T-helper 2 cell treated with Interferon-gamma antibody and Interleukin-4, amounts not matched to agents 100 ng/mL and 5 ng/mL, for 36 hours (primary cell): ENCODE data around the gene COL23A1. TPM values are rescaled to one million over a fixed set of nuclear protein-coding genes. Genes with fewer than 3 reads are reported as not detected.

ENCODE experiments used
- intact Hi-C: fragments of 100-400 bp; cut with micrococcal nuclease; formaldehyde crosslinking; loops from one replicate; pipeline ENCODE4 v1.15.1; 2023
- total RNA-seq: library from RNA; stranded (reverse); gene quantifications from 2 replicates; pipeline ENCODE4 v1.2.3, GENCODE V29; 2022

COL23A1 gene
- total RNA-seq, 1 donor from 2014 or later, result 0.09 TPM

GRCh38 chr5:178463321-178464155 is 126.7 kb downstream of the COL23A1 start:
- intact Hi-C loops, result no loop called here

GRCh38 chr5:178462816-178463215 is 127.4 kb downstream of the COL23A1 start:
- intact Hi-C loops, result no loop called here

- intact Hi-C loops, result no loop called here
Observed at GRCh38 chr5:178462076-178462475, 128.1 kb downstream of the COL23A1 start.

GRCh38 chr5:178461004-178461730 is 129.0 kb downstream of the COL23A1 start:
- intact Hi-C loops, result no loop called here

GRCh38 chr5:178460598-178460997 is 129.6 kb downstream of the COL23A1 start:
- intact Hi-C loops, result no loop called here

DNA sequence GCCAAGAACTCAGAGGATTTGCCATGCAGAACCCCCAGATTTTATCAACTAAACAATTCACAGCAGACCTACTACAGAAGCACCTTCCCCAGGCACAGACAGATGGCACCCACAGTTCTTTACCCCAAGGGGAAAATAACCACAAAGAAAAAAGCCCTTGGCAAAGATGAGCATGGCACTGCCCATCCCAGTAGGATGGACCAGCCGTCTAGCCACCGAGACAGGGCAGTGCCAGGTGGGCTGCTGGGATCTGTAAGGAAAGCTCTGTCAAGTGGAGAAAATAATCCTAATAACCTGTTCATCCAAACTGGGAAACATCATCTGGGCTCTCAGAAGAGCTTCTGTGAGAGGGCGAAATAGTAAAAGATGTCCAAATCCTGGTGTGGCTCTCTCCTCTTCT is 130.0 kb downstream of the COL23A1 start:
- intact Hi-C loops, result no loop called here

DNA sequence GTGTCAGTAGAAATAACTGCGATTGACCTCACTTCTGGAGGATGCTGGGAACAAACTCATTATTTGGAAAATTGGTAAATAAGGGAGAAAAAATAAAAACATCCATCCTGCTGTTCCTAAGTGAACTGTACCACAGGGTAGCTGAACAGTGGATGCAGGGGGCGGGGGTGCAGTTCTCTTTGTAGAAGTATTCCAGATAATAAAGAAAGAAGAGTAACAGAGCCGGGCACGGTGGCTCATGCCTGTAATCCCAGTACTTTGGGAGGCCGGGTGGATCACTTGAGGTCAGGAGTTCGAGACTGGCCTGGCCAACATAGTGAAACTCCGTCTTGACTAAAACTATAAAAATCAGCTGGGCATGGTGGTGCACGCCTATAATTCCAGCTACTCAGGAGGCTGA is 132.1 kb downstream of the COL23A1 start:
- intact Hi-C loops, result no loop called here

DNA sequence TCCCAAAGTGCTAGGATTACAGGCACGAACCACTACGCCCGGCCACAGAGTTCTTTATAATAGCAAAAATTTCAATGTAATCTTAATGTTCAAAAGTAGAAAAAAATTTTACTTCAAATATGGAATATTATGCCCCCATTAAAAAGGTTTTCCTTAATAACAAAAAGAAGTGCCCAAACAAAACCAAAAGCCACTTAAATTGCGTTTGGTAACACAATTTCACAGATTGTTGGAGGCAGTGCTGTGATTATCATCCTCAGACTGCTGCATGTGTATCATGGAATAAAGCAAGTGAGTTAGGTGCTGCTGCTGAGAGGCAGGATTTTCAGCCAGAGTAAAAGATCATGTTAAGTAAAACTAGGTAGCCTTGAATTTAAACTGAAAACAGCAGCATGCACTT is 132.7 kb downstream of the COL23A1 start:
- intact Hi-C loops, result no loop called here

DNA sequence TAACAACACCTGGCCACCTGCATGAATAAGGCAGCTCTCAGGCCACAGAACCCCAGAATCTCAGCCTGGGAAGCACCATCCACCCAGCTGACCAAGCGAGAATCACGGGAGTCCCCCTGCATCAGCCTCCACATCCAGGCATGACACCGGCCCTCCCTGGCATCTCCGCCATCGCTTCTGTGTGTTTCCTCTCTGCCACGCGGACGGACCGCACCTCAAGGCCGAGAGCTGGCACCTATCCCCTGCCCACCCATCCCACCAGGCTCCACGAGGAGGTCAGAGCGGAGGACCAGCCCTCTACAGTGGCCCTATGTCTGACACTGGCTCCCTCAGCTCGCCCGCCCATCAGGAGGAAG is 134.7 kb downstream of the COL23A1 start:
- intact Hi-C loops, result no loop called here

- intact Hi-C loops, result no loop called here
Observed at GRCh38 chr5:178454821-178455479, 135.2 kb downstream of the COL23A1 start.

GRCh38 chr5:178454303-178454702 is 135.9 kb downstream of the COL23A1 start:
- intact Hi-C loops, result no loop called here

GRCh38 chr5:178453224-178453623 is 137.0 kb downstream of the COL23A1 start:
- intact Hi-C loops, result no loop called here

- intact Hi-C loops, result no loop called here
Observed at GRCh38 chr5:178450121-178451028, 139.8 kb downstream of the COL23A1 start.

DNA sequence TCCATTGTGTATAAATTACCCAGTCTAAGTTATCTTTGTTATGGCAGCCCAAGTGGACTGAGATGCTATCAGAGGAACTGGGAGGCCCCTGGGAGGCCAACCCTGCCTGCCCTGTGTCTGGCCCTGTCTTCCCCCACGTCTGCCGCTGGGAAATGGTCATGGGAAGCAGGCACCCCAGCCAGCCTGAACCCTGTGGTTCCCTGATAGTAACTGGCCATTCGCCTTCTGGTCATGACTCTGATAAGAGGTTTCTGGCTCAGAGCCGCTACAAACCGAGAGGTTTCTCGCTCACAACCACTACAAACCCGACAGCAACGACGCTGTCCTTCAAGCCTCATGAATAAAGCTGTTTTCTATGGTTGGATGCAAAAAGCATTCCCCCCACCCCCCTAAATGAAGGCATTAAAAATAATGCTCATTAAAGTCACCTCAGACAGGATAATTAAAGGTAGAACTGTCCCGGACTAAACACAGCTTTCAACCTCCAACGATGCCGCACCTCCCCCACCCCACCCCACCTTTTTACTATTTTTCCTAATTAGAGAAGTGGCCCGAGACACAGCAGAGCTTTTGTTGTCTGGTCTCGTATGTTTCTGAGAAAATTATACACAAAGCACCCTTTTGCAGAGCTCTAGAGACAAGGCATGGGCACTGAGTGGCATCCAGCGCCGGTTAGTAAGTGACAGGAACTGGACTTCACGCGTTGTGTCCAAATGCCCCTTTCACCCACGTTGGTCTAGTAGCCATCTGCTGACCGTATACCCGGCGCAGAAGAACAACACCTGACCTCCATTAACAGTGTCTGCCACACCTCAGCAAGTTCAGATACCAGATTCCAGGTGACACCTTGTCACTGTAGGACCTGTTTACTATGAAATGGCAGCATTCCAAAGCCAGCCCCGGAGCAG is 140.8 kb downstream of the COL23A1 start:
- intact Hi-C loops, result no loop called here

GRCh38 chr5:178445534-178445933 is 144.7 kb downstream of the COL23A1 start:
- intact Hi-C loops, result no loop called here

GRCh38 chr5:178442405-178443257 is 147.6 kb downstream of the COL23A1 start:
- intact Hi-C loops, result no loop called here

DNA sequence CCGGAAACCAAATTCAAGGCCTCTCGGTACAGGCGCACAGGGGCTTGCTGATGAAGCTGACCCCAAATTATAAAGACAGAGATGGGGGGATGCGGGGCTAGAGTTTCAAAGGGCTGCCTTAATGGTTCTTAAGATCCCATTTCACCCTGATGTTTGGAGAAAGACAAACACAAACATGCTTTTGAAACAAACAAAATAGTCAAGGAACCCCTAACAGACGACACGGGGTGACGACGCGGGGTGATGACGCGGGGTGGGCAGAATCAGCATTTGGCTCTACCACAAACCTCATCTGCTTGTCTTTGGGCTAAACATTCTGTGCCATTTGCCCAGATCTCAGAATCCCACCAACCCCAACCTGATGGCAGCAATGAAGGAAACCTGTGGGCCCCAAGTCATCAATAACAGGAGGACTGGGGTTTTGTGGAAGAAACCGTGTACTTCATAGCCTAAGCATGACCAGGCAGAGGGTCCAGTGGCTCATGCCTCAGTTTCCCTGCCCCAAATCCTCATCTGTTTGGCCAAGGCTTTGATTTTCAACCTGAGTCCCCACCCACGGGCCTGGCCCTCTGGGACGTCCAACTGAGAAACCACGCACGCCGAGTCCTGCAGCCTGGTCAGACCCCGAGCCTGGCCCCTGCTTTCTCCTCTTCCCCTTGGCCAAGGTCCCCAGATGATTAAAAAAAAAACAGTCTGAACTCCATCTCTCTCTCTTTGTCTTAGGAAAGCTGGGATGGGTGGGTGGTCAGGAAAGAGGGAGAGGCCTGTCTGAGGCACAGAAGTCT is 148.5 kb downstream of the COL23A1 start:
- intact Hi-C loops, result no loop called here

- intact Hi-C loops, result no loop called here
Observed at GRCh38 chr5:178440181-178440580, 150.0 kb downstream of the COL23A1 start.
